Esophagus muscularis mucosa (tissue), 4 donors: ENCODE data around the gene TLNRD1. TPM values are rescaled to one million over a fixed set of nuclear protein-coding genes. Genes with fewer than 3 reads are reported as not detected.

ENCODE experiments used
- DNase-seq: peaks from one replicate; pipeline ENCODE4 v3.0.0-alpha.2; 2017; ENCODE audit errors: extremely low spot score
- H3K27ac ChIP-seq, 4 donors: fragments of 200-600 bp; sonication (generic); replicated peaks in 1 of 4; 1 replicate in 3 of 4; 2 replicates in 1 of 4; pipeline ENCODE4 v1.5.1; 2016 to 2019; ENCODE audit warnings: mild to moderate bottlenecking in 1 of 4
- H3K27me3 ChIP-seq, 4 donors: fragments of 200-600 bp; sonication (generic); one replicate each; pipeline versions ENCODE4 v1.5.1 to v1.6.0; 2016 to 2019
- H3K36me3 ChIP-seq, 4 donors: fragments of 200-600 bp; sonication (generic); one replicate each; pipeline ENCODE4 v1.5.1; 2016 to 2019
- H3K4me1 ChIP-seq, 4 donors: fragments of 200-600 bp; sonication (generic); one replicate each; pipeline ENCODE4 v1.5.1; 2016 to 2019
- H3K4me3 ChIP-seq, 4 donors: fragments of 200-600 bp; sonication (generic); 1 replicate in 2 of 4; 2 replicates in 2 of 4; pipeline ENCODE4 v1.5.1; 2016 to 2019; ENCODE audit warnings: mild to moderate bottlenecking in 4 of 4, moderate library complexity in 1 of 4
- H3K9me3 ChIP-seq, 4 donors: fragments of 200-600 bp; sonication (generic); 1 replicate in 3 of 4; 2 replicates in 1 of 4; pipeline ENCODE4 v1.5.1; 2016 to 2019
- EP300 ChIP-seq: sonication (generic); formaldehyde crosslinking; IDR thresholded peaks from one replicate; pipeline ENCODE4 v1.6.1; 2017; ENCODE audit warnings: antibody characterized with exemption
- POLR2A ChIP-seq: fragments of 450-650 bp; IDR thresholded peaks from one replicate; pipeline ENCODE4 v1.6.1; 2017; ENCODE audit warnings: antibody characterized with exemption, moderate library complexity, mild to moderate bottlenecking, low read depth
- POLR2AphosphoS5 ChIP-seq, 2 donors: sonication (generic); formaldehyde crosslinking; IDR thresholded peaks; one replicate each; pipeline ENCODE4 v1.6.1; 2017; ENCODE audit warnings: antibody characterized with exemption in 2 of 2
- WGBS: methylation state at CpG from one replicate; pipeline ENCODE4 v1.1.5; 2018; 5-methylcytosine and 5-hydroxymethylcytosine counted together
- intact Hi-C: fragments of 100-400 bp; cut with DNase I; formaldehyde crosslinking; loops from one replicate; pipeline ENCODE4 v1.15.1; 2023
- total RNA-seq, 4 donors: library from RNA; depleted of rRNA; stranded (reverse); fragments of >200 nt; gene quantifications; one replicate each; pipeline versions ENCODE4 v1.1.0 to v1.2.1, GENCODE V29; 2016
- TF ChIP-seq, protein P1 (sequence below), 3 experiments: fragments of 200-600 bp in 2 of 3; fragments of 450-650 bp in 1 of 3; sonication (generic) in 2 of 3; IDR thresholded peaks; one replicate each; pipeline ENCODE4 v1.5.1; 2017 to 2019; ENCODE audit warnings: antibody characterized with exemption in 3 of 3, mild to moderate bottlenecking in 2 of 3, moderate library complexity in 1 of 3

The TLNRD1 gene
- total RNA-seq, 4 donors from 2014 or later = 15.8 to 45.7 (median 33.1) TPM

DNA sequence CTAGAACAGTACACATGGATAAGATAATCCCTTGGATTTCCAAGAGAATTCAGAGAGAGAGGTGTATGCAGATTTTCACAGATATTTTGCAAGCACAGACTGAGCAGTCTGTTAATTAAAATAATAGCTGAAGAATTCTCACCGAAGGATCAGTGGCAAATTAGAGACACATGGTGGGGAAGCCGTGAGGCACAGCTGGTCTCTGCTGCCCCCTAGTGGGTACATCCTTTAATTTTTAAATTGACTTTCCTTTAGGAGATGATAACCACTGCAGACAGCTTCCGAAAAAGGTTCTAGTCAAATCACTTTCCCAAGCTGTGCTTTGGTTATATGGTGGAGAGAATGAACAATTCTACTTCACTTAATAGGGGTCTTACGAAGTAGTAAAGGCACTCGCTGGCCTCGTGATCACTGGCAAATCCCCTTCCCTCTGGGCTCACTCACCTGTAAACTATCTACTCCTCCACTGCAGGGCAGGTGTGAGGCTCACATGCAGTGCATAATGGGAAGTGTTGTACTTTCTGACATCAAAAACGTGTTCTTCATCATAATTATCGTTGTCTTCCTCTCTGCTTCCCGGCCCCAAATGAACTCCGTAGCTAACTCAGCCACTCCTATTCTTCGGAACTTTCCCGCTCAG lies 30.6 kb upstream of the TLNRD1 start:
- intact Hi-C loops = loop anchor here (2.0 to 10.0 kb wide), 3 partner anchors 65 to 403 kb away; no protein-coding TSS in a partner anchor
- no peaks in the 10 kb centered on the region for H3K27me3 ChIP-seq
- no peak overlapping the region for H3K27ac ChIP-seq
- H3K4me1 ChIP-seq = peaks cover 4 to 19% (median 15%) of the 10 kb centered on the region in 4 donors
- H3K4me3 ChIP-seq = no peak overlapping the region
- peaks cover 0 to 29% (median 16%) of the 10 kb centered on the region in 4 donors for H3K36me3 ChIP-seq
- DNase-seq = no peak
- 67% methylated on average over 12 of the region's 12 CpGs for WGBS
- no peaks in the 10 kb centered on the region for H3K9me3 ChIP-seq
- no peak for TF ChIP-seq EP300
- TF ChIP-seq, protein P1, sequence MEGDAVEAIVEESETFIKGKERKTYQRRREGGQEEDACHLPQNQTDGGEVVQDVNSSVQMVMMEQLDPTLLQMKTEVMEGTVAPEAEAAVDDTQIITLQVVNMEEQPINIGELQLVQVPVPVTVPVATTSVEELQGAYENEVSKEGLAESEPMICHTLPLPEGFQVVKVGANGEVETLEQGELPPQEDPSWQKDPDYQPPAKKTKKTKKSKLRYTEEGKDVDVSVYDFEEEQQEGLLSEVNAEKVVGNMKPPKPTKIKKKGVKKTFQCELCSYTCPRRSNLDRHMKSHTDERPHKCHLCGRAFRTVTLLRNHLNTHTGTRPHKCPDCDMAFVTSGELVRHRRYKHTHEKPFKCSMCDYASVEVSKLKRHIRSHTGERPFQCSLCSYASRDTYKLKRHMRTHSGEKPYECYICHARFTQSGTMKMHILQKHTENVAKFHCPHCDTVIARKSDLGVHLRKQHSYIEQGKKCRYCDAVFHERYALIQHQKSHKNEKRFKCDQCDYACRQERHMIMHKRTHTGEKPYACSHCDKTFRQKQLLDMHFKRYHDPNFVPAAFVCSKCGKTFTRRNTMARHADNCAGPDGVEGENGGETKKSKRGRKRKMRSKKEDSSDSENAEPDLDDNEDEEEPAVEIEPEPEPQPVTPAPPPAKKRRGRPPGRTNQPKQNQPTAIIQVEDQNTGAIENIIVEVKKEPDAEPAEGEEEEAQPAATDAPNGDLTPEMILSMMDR (IDR thresholded peaks at IDR 0.05) = peak; percentile 76 to 88 (median 86)

DNA sequence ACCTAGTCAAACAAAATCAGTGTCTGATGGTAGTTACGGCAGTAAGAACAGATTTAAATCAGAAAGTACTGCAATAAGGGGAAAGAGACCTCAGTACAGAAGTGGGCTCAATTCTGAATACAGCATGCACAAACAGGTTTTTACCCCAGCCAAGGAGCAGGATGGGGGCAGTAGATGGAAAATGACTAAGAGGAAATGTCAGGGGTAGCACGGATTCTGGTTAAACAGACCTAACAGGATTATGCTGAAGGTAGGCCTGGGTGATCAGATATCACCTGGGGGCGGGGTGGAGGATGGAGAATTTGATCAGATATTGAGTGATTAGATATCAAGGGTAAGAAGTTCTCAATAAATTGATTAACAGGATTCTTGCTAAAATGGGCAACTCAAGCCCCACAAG lies 30.1 kb upstream of the TLNRD1 start:
- Histone ChIP-seq H3K4me1 (peaks cover 4 to 19% (median 15%) of the 10 kb centered on the region in 4 donors), H3K36me3 (peaks cover 0 to 29% (median 16%) of the 10 kb centered on the region in 4 donors), H3K27me3 (no peaks in the 10 kb centered on the region), H3K27ac (no peak overlapping the region), H3K4me3 (no peak overlapping the region), H3K9me3 (no peaks in the 10 kb centered on the region)
- TF ChIP-seq POLR2AphosphoS5 (IDR thresholded peaks at IDR 0.05) (no peak), EP300 (no peak), POLR2A (no peak)
- TF ChIP-seq, protein P1 (IDR thresholded peaks at IDR 0.05) = no peak
- intact Hi-C loops = loop anchor here (2.0 to 10.0 kb wide), 3 partner anchors 64 to 403 kb away; no protein-coding TSS in a partner anchor
- WGBS = 88% methylated on average over 3 of the region's 3 CpGs
- DNase-seq = no peak

DNA sequence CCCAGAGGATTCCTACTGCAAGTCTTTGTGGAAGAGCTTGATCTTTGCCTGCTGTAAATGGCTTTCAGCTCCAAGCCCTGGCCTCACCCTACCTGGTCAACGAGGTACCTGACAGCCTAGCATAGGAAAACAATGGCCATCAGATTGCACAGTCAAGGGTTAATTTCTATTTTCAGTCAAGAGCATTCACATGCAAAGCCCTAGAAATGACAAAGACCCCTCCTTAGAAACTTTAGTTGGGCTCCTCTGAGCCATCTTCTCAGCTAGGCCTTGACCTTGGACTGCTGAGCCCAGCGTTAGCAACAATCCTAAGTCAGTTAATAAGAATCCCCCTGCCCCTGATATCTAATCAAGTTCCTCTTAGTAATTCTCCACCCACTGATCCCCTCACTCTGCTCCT lies 29.6 kb upstream of the TLNRD1 start:
- Histone ChIP-seq H3K27me3 (no peaks in the 10 kb centered on the region), H3K4me1 (peaks cover 4 to 19% (median 15%) of the 10 kb centered on the region in 4 donors), H3K4me3 (no peak overlapping the region), H3K9me3 (no peaks in the 10 kb centered on the region), H3K27ac (no peak overlapping the region), H3K36me3 (peaks cover 0 to 33% (median 16%) of the 10 kb centered on the region in 4 donors)
- intact Hi-C loops = loop anchor here (2.0 to 10.0 kb wide), 3 partner anchors 64 to 404 kb away; no protein-coding TSS in a partner anchor
- no peak for DNase-seq
- WGBS = 89% methylated on average over 2 of the region's 2 CpGs
- TF ChIP-seq POLR2AphosphoS5 (IDR thresholded peaks at IDR 0.05) (no peak), EP300 (no peak), POLR2A (no peak)
- TF ChIP-seq, protein P1 (IDR thresholded peaks at IDR 0.05) = no peak

DNA sequence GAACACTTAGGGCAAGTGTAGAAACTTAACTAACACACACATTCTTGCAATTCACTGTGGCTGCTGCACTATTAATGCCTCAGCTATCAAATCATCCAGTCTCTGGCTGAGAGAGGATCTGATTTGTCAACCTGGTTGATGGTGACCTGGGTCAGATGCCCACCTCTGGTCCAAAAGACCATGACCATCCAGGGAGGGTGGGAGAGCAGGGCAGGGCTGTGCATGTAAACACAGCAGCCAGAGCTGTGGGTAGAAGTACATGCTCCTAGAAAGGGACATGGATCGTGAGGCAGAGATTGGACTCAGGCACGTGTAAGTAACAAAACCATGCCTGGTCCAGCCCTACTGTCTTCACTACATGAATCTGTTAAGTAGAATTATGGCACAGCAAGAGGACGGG lies 28.4 kb upstream of the TLNRD1 start:
- TF ChIP-seq POLR2AphosphoS5 (IDR thresholded peaks at IDR 0.05) = no peak
- TF ChIP-seq, protein P1 (IDR thresholded peaks at IDR 0.05) = no peak
- no peak for TF ChIP-seq EP300
- no peak for TF ChIP-seq POLR2A

More for the DNA sequence above, 28.4 kb upstream of the TLNRD1 start:
- Histone ChIP-seq H3K4me3 (no peak overlapping the region), H3K36me3 (peaks cover 0 to 41% (median 17%) of the 10 kb centered on the region in 4 donors), H3K4me1 (peaks cover 4 to 20% (median 12%) of the 10 kb centered on the region in 4 donors), H3K27ac (no peak overlapping the region), H3K9me3 (no peaks in the 10 kb centered on the region), H3K27me3 (no peaks in the 10 kb centered on the region)
- intact Hi-C loops = loop anchor here (5.0 to 10.0 kb wide), 2 partner anchors 63 to 405 kb away; no protein-coding TSS in a partner anchor
- 87% methylated on average over 3 of the region's 3 CpGs for WGBS
- DNase-seq = no peak
